CD4-positive, alpha-beta T cell treated with Interleukin-15 for 4 hours (primary cell): ENCODE results near the gene CEP70.
"Not testable (repeated sequence)": the region's sequence is repeated elsewhere in the genome, so short reads cannot be mapped to it uniquely, and the experiment has no call there.

ENCODE experiments used
- DNase-seq: peaks from one replicate; pipeline ENCODE4 v3.0.0-alpha.2; 2020; ENCODE audit warnings: low spot score

Gene CEP70

GRCh38 chr3:138471481-138471880 lies 122.6 kb downstream of the CEP70 start:
- DNase-seq = no peak

- DNase-seq = no peak
Measured at GRCh38 chr3:138470687-138471086, 123.4 kb downstream of the CEP70 start.

GRCh38 chr3:138469874-138470273 lies 124.2 kb downstream of the CEP70 start:
- DNase-seq = no peak

GRCh38 chr3:138468886-138469285 lies 125.2 kb downstream of the CEP70 start:
- DNase-seq = no peak

- no peak for DNase-seq
Measured at GRCh38 chr3:138468451-138468850, 125.6 kb downstream of the CEP70 start.

- no peak for DNase-seq
Measured at GRCh38 chr3:138467931-138468330, 126.1 kb downstream of the CEP70 start.

GRCh38 chr3:138465925-138466324 lies 128.1 kb downstream of the CEP70 start:
- DNase-seq = no peak

- DNase-seq = no peak
Measured at GRCh38 chr3:138465451-138465850, 128.6 kb downstream of the CEP70 start.

GRCh38 chr3:138464491-138464860 lies 129.6 kb downstream of the CEP70 start:
- no peak for DNase-seq

GRCh38 chr3:138463724-138464490 lies 130.2 kb downstream of the CEP70 start:
- no peak for DNase-seq

GRCh38 chr3:138461896-138462295 lies 132.2 kb downstream of the CEP70 start:
- DNase-seq = no peak

- DNase-seq = no peak
Measured at GRCh38 chr3:138461246-138461645, 132.8 kb downstream of the CEP70 start.

- DNase-seq = no peak
Measured at GRCh38 chr3:138460536-138461205, 133.4 kb downstream of the CEP70 start.

GRCh38 chr3:138459619-138460535 lies 134.2 kb downstream of the CEP70 start:
- DNase-seq = no peak

GRCh38 chr3:138458774-138459499 lies 135.1 kb downstream of the CEP70 start:
- DNase-seq = no peak

- no peak for DNase-seq
Measured at GRCh38 chr3:138457863-138458735, 136.0 kb downstream of the CEP70 start.

GRCh38 chr3:138456961-138457862 lies 136.8 kb downstream of the CEP70 start:
- DNase-seq = no peak

- no peak for DNase-seq
Measured at GRCh38 chr3:138455801-138456716, 138.0 kb downstream of the CEP70 start.

- DNase-seq = not testable (repeated sequence)
Measured at GRCh38 chr3:138453940-138454339, 140.1 kb downstream of the CEP70 start.
